ENCODE results near the gene FN3K. TPM values are rescaled to one million over a fixed set of nuclear protein-coding genes. Genes with fewer than 3 reads are reported as not detected.

Gene FN3K
- polyA plus RNA-seq, 1 donor: 23.1 TPM

DNA sequence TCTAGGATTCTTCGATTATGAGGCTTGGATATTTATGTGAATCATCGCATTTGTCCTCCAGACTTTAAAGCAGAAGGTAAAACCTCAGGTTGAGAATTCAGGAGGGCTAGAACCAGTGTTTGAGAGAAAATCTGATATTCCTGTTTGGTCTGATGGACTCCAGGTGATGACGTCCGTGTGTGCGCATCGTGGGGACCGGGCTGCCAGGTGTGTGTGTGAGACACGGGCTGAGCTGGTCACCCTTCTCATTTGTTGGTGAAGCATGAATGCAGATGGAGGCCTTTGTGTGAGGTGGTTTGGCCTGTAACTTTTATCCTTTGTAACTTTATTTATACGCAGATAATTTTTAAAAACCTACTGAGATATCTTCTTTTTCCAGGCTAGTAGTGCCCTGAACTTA lies 61.6 kb downstream of the FN3K start:
- no peak for DNase-seq

DNA sequence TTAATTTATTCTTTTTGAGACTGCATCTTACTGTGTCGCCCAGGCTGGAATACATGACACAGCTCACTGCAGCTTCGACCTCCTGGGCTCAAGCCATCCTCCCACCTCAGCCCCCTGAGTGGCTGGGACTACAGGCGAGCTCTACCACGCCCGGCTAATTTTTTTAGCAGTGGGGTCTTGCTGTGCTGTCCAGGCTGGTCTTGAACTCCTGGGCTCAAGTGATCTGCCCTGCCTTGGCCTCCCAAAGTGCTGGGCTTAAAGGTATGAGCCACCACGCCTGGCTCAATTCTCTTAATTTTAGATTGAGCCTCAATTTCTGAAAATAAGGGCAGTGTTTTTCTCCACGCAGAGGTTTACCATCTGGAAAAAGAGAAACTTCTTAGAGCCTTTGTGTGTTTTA lies 63.3 kb downstream of the FN3K start:
- no peak for DNase-seq

DNA sequence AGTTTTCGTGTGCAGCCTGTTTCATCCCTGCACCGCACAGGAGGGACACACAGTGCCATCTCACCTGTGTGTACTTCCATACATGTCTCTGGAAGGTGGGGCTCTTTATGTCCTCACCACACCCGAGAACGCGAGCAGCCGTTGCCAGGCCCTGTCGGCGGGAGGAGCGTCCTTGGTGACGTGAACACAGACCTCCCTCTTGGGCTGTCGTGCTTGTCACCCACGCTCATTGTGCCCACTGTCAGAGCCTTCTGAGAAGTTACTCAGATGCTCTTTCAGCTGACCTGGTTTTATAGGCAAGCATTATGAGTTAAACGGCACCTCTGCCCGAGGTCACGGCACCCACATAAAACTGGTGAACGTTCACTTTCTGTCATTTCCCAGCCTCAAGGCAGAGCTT lies 64.2 kb downstream of the FN3K start:
- DNase-seq: no peak

Other genes starting within 250 kb of the FN3K start
- 44.4 TPM for gene FOXK2, start 215.9 kb upstream of the FN3K start, polyA plus RNA-seq (ENCODE audit: insufficient read length)
- 61.2 TPM for gene WDR45B, start 87.2 kb upstream of the FN3K start, polyA plus RNA-seq (ENCODE audit: insufficient read length)
- gene RAB40B, start 36.9 kb upstream of the FN3K start, polyA plus RNA-seq (ENCODE audit: insufficient read length): 87.4 TPM
- gene FN3KRP, start 18.9 kb upstream of the FN3K start, polyA plus RNA-seq (ENCODE audit: insufficient read length): 39.3 TPM
- gene TBCD, start 16.4 kb downstream of the FN3K start, polyA plus RNA-seq (ENCODE audit: insufficient read length): 69.8 TPM
- 0.85 TPM for gene ZNF750, start 104.4 kb downstream of the FN3K start, polyA plus RNA-seq (ENCODE audit: insufficient read length)